A549 (cell line): ENCODE data around the gene TSEN54.

ENCODE experiments used
- BHLHE40 ChIP-seq: IDR thresholded peaks from 2 replicates; pipeline ENCODE4 v1.6.1; 2012; ENCODE audit warnings: low read depth, low read length, inconsistent platforms
- CTCF ChIP-seq: fragments of >200 bp; sonication (Bioruptor Twin); formaldehyde crosslinking; IDR thresholded peaks from 3 replicates; pipeline ENCODE4 v1.5.1; 2016
- EHMT2 ChIP-seq: fragments of 200-600 bp; sonication (generic); IDR thresholded peaks from 2 replicates; pipeline ENCODE4 v1.6.1; 2016; ENCODE audit warnings: antibody characterized with exemption, low read depth, mild to moderate bottlenecking, moderate library complexity
- ESRRA ChIP-seq: fragments of 150-350 bp; IDR thresholded peaks from 2 replicates; pipeline ENCODE4 v1.6.1; 2014; ENCODE audit warnings: mild to moderate bottlenecking, low read length, borderline replicate concordance
- FOSL2 ChIP-seq, 2 experiments: fragments of 450-650 bp in 1 of 2; fragments of >200 bp in 1 of 2; sonication (Bioruptor Twin) in 1 of 2; formaldehyde crosslinking; IDR thresholded peaks; 2 replicates each; pipeline versions ENCODE4 v1.5.0 to v1.6.1; 2016 to 2020; ENCODE audit warnings: mild to moderate bottlenecking in 1 of 2, moderate library complexity in 1 of 2
- HDAC2 ChIP-seq: fragments of 200-600 bp; sonication (generic); IDR thresholded peaks from 2 replicates; pipeline ENCODE4 v1.6.1; 2016
- MAFK ChIP-seq: fragments of 450-650 bp; IDR thresholded peaks from 2 replicates; pipeline ENCODE4 v1.6.1; 2014; ENCODE audit not compliant: partially characterized antibody
- MAZ ChIP-seq: fragments of 150-350 bp; IDR thresholded peaks from 2 replicates; pipeline ENCODE4 v1.6.1; 2014; ENCODE audit warnings: antibody characterized with exemption, low read depth, low read length, borderline replicate concordance
- POLR2A ChIP-seq: IDR thresholded peaks from 2 replicates; pipeline ENCODE4 v1.6.1; 2012; ENCODE audit warnings: mild to moderate bottlenecking, low read length
- RAD21 ChIP-seq, 2 experiments: fragments of >200 bp in 1 of 2; sonication (Bioruptor Twin) in 1 of 2; formaldehyde crosslinking in 1 of 2; IDR thresholded peaks in 1 of 2; conservative IDR thresholded peaks in 1 of 2; 2 replicates in 1 of 2; 3 replicates in 1 of 2; pipeline ENCODE4 v1.6.1; 2012 to 2018; ENCODE audit warnings: inconsistent platforms in 1 of 2
- RNF2 ChIP-seq: fragments of 200-600 bp; sonication (generic); IDR thresholded peaks from 2 replicates; pipeline ENCODE4 v1.6.1; 2016; ENCODE audit warnings: low read depth, mild to moderate bottlenecking, antibody characterized with exemption, moderate library complexity, borderline replicate concordance
- SMC3 ChIP-seq: fragments of >200 bp; sonication (Bioruptor Twin); formaldehyde crosslinking; IDR thresholded peaks from 3 replicates; pipeline ENCODE4 v1.6.1; 2018; ENCODE audit warnings: inconsistent platforms
- TP53 ChIP-seq: fragments of 250-450 bp; sonication (Bioruptor Pico); IDR thresholded peaks from 2 replicates; pipeline ENCODE4 v1.5.0; 2021; ENCODE audit warnings: mild to moderate bottlenecking, moderate library complexity

GRCh38 chr17:75506888-75507287, 9.4 kb upstream of the TSEN54 start:
- TF ChIP-seq RAD21 (conservative IDR thresholded peaks at IDR 0.05 in 1 of 2, IDR thresholded peaks at IDR 0.05 in 1 of 2) (no peak), POLR2A (no peak), CTCF (no peak), EHMT2 (no peak), HDAC2 (no peak), TP53 (CRISPR knock-in tag) (no peak), FOSL2 (IDR thresholded peaks at IDR 0.05) (no peak), FOSL2 (CRISPR knock-in tag; IDR thresholded peaks at IDR 0.05) (no peak), SMC3 (no peak), MAFK (no peak), RNF2 (no peak), ESRRA (no peak), MAZ (no peak), BHLHE40 (no peak)
